Calu3 (cell line): ENCODE results near the gene SULT1C3. TPM values are rescaled to one million over a fixed set of nuclear protein-coding genes. Genes with fewer than 3 reads are reported as not detected.

Experiments
- BruUV-seq: library from RNA; stranded (reverse); fragments of 400-500 nt; replicated peaks from 2 replicates; lab custom pipeline; 2021; lab: Mats Ljungman, UMichigan
- CTCF ChIA-PET: fragments of 300-600 bp; sonication (Branson Sonifier 250); formaldehyde crosslinking; loops from one replicate; lab custom pipeline; 2022; ENCODE audit warnings: antibody characterized with exemption; lab: Charles Lee
- DNase-seq: peaks from one replicate; pipeline ENCODE4 v3.0.0; 2022
- H3K27ac Mint-ChIP-seq: one replicate; pipeline ENCODE4 v1.8.0; 2022; ENCODE audit warnings: mixed read lengths; ENCODE audit not compliant: unreplicated experiment
- H3K27me3 Mint-ChIP-seq: one replicate; pipeline ENCODE4 v1.8.0; 2022; ENCODE audit warnings: mixed read lengths; ENCODE audit not compliant: unreplicated experiment
- H3K36me3 Mint-ChIP-seq: one replicate; pipeline ENCODE4 v1.8.0; 2022; ENCODE audit warnings: mild to moderate bottlenecking, moderate library complexity, mixed read lengths; ENCODE audit not compliant: insufficient read depth, unreplicated experiment
- H3K4me1 Mint-ChIP-seq: one replicate; pipeline ENCODE4 v1.8.0; 2022; ENCODE audit warnings: mild to moderate bottlenecking, low read depth, mixed read lengths; ENCODE audit not compliant: unreplicated experiment
- H3K4me3 Mint-ChIP-seq: one replicate; pipeline ENCODE4 v1.8.0; 2022; ENCODE audit warnings: mild to moderate bottlenecking, low read depth, moderate library complexity, mixed read lengths; ENCODE audit not compliant: unreplicated experiment
- H3K9me3 Mint-ChIP-seq: one replicate; pipeline ENCODE4 v1.8.0; 2022; ENCODE audit warnings: low read depth, mixed read lengths; ENCODE audit not compliant: unreplicated experiment
- CTCF ChIP-seq: fragments of 200-600 bp; IDR thresholded peaks from one replicate; pipeline ENCODE4 v1.8.0; 2022; ENCODE audit warnings: antibody characterized with exemption; ENCODE audit not compliant: unreplicated experiment
- intact Hi-C: fragments of 100-400 bp; cut with micrococcal nuclease; formaldehyde crosslinking; loops from one replicate; pipeline ENCODE4 v1.10.0; 2022; ENCODE audit not compliant: unreplicated experiment
- total RNA-seq: library from RNA; stranded (reverse); gene quantifications from 2 replicates; pipeline ENCODE4 v1.2.3, GENCODE V29; 2022

SULT1C3 gene
- total RNA-seq, 1 experiment from 2014 or later, result not detected

GRCh38 chr2:108217211-108217610 is 22.6 kb upstream of the SULT1C3 start:
- H3K4me1 Mint-ChIP-seq, result no peaks in the 10 kb centered on the region
- intact Hi-C loops, result loop anchor here (5.0 kb wide), 2 partner anchors 50 to 365 kb away; no protein-coding TSS in a partner anchor
- DNase-seq, result no peak
- no peaks in the 10 kb centered on the region for H3K27me3 Mint-ChIP-seq
- H3K9me3 Mint-ChIP-seq, result no peaks in the 10 kb centered on the region
- H3K27ac Mint-ChIP-seq, result no peak overlapping the region
- CTCF ChIA-PET, result no interaction called here
- no TSS peak for BruUV-seq
- TF ChIP-seq CTCF, result no peak
- H3K4me3 Mint-ChIP-seq, result no peak overlapping the region
- no peaks in the 10 kb centered on the region for H3K36me3 Mint-ChIP-seq

- H3K27me3 Mint-ChIP-seq, result no peaks in the 10 kb centered on the region
- H3K4me3 Mint-ChIP-seq, result no peak overlapping the region
- no peak for TF ChIP-seq CTCF
- intact Hi-C loops, result loop anchor here (5.0 kb wide), 2 partner anchors 48 to 363 kb away; no protein-coding TSS in a partner anchor
- peaks cover 5% of the 10 kb centered on the region for H3K9me3 Mint-ChIP-seq
- H3K36me3 Mint-ChIP-seq, result no peaks in the 10 kb centered on the region
- no peak overlapping the region for H3K27ac Mint-ChIP-seq
- H3K4me1 Mint-ChIP-seq, result no peaks in the 10 kb centered on the region
- CTCF ChIA-PET, result no interaction called here
- BruUV-seq, result no TSS peak
- no peak for DNase-seq
Measured at GRCh38 chr2:108219688-108220087, 20.1 kb upstream of the SULT1C3 start.

- Mint-ChIP-seq H3K27me3 (no peaks in the 10 kb centered on the region), H3K27ac (no peak overlapping the region), H3K36me3 (no peaks in the 10 kb centered on the region), H3K9me3 (peaks cover 5% of the 10 kb centered on the region), H3K4me1 (no peaks in the 10 kb centered on the region), H3K4me3 (no peak overlapping the region)
- intact Hi-C loops, result no loop called here
- CTCF ChIA-PET, result no interaction called here
- DNase-seq, result no peak
- TF ChIP-seq CTCF, result no peak
- no TSS peak for BruUV-seq
Measured at GRCh38 chr2:108220191-108220590, 19.6 kb upstream of the SULT1C3 start.

- Mint-ChIP-seq H3K9me3 (peaks cover 5% of the 10 kb centered on the region), H3K4me1 (no peaks in the 10 kb centered on the region), H3K27me3 (no peaks in the 10 kb centered on the region), H3K4me3 (no peak overlapping the region), H3K27ac (no peak overlapping the region), H3K36me3 (no peaks in the 10 kb centered on the region)
- BruUV-seq, result no TSS peak
- intact Hi-C loops, result no loop called here
- CTCF ChIA-PET, result no interaction called here
- DNase-seq, result no peak
- TF ChIP-seq CTCF, result no peak
Measured at GRCh38 chr2:108220942-108221541, 18.7 kb upstream of the SULT1C3 start.
